DND-41 (cell line): ENCODE results near the gene RAP2B.

Source experiments
- ATAC-seq: fragments of 200-7000 bp; cut with Tn5 transposase; 3 replicates; pipeline ENCODE4 v1.9.1; 2021; ENCODE audit warnings: low read depth; ENCODE audit not compliant: insufficient read depth
- DNase-seq: peaks from one replicate; pipeline ENCODE4 v3.0.0-alpha.2; 2020
- H2AFZ ChIP-seq: 2 replicates; pipeline ENCODE4 v1.6.0; 2012; ENCODE audit warnings: low read depth, low read length
- H3K27ac ChIP-seq: 2 replicates; pipeline ENCODE4 v1.5.1; 2012; ENCODE audit warnings: low read length, inconsistent platforms
- H3K27me3 ChIP-seq: fragments of 200-600 bp; sonication (generic); 2 replicates; pipeline ENCODE4 v1.6.0; 2012; ENCODE audit warnings: low read length, mild to moderate bottlenecking, inconsistent platforms; ENCODE audit not compliant: insufficient read depth, poor library complexity
- H3K36me3 ChIP-seq: 2 replicates; pipeline ENCODE4 v1.5.1; 2012; ENCODE audit warnings: low read length, inconsistent platforms; ENCODE audit not compliant: insufficient read depth
- H3K4me1 ChIP-seq: 2 replicates; pipeline ENCODE4 v1.5.1; 2012; ENCODE audit warnings: mild to moderate bottlenecking, low read length; ENCODE audit not compliant: insufficient read depth
- H3K4me2 ChIP-seq: 2 replicates; pipeline ENCODE4 v1.6.0; 2012; ENCODE audit warnings: mild to moderate bottlenecking, moderate library complexity, low read length, inconsistent platforms; ENCODE audit not compliant: insufficient read depth
- H3K4me3 ChIP-seq, 2 experiments: fragments of 200-600 bp in 1 of 2; shearing (Covaris generic) in 1 of 2; 2 replicates each; pipeline ENCODE4 v1.5.1; 2012 to 2016; ENCODE audit warnings: inconsistent platforms in 2 of 2, low read length in 2 of 2, mild to moderate bottlenecking in 2 of 2, low read depth in 1 of 2, moderate library complexity in 1 of 2
- H3K79me2 ChIP-seq: 2 replicates; pipeline ENCODE4 v1.6.0; 2012; ENCODE audit warnings: low read length, inconsistent platforms; ENCODE audit not compliant: insufficient read depth
- H3K9ac ChIP-seq: 2 replicates; pipeline ENCODE4 v1.6.0; 2012; ENCODE audit warnings: low read depth, mild to moderate bottlenecking, inconsistent platforms, low read length, moderate library complexity
- H3K9me3 ChIP-seq: 2 replicates; pipeline ENCODE4 v1.5.1; 2012; ENCODE audit warnings: low read length, moderate library complexity, mild to moderate bottlenecking, inconsistent platforms; ENCODE audit not compliant: insufficient read depth, severe bottlenecking
- H4K20me1 ChIP-seq: 2 replicates; pipeline ENCODE4 v1.6.0; 2012; ENCODE audit warnings: low read length; ENCODE audit not compliant: insufficient read depth
- EZH2 ChIP-seq: IDR thresholded peaks from 3 replicates; pipeline ENCODE4 v1.6.1; 2012; ENCODE audit warnings: borderline replicate concordance, low read depth, mild to moderate bottlenecking, moderate library complexity, low read length, inconsistent platforms; ENCODE audit not compliant: severe bottlenecking
- TF ChIP-seq, protein P1 (sequence below): IDR thresholded peaks from 2 replicates; pipeline ENCODE4 v1.5.1; 2012; ENCODE audit warnings: borderline replicate concordance, low read length, moderate library complexity, mild to moderate bottlenecking; ENCODE audit not compliant: poor library complexity, severe bottlenecking; ENCODE audit errors: extremely low read depth

RAP2B gene

DNA sequence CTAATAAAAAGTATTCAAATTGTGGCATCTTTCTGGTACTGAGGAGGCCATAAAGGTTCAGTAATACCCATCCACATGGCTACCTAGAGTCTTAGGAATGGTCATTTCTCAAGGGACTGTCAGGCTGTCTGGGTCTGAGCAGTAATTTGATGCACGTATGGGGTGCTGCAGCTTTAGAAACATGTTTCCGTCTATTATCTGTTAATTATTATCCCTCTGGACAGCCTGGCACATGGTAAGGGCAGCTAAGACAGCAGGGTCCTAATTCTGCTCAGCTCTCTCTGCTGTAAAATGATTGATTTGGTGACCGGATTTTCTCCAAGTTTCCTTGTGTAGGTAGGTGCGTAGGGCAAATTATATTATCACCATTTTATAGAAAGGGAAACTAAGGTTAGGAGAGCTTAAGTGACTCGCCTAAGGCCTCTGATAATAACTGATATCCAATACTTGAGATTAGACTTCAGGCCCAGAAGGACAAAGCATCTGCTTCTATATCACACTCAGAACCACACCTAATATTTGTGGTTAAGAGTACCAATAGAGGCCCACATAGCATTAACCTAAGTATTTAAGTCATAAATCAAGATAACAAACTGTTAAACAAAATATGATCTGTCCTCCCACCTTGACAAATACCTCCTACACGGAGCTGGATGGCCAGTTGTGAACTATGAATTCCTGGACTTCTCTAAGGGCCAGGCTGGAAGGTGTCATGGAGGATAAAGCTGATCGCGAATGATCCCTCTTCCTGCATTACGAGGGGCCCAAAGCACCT lies 2.9 kb upstream of the RAP2B start:
- TF ChIP-seq, protein P1, sequence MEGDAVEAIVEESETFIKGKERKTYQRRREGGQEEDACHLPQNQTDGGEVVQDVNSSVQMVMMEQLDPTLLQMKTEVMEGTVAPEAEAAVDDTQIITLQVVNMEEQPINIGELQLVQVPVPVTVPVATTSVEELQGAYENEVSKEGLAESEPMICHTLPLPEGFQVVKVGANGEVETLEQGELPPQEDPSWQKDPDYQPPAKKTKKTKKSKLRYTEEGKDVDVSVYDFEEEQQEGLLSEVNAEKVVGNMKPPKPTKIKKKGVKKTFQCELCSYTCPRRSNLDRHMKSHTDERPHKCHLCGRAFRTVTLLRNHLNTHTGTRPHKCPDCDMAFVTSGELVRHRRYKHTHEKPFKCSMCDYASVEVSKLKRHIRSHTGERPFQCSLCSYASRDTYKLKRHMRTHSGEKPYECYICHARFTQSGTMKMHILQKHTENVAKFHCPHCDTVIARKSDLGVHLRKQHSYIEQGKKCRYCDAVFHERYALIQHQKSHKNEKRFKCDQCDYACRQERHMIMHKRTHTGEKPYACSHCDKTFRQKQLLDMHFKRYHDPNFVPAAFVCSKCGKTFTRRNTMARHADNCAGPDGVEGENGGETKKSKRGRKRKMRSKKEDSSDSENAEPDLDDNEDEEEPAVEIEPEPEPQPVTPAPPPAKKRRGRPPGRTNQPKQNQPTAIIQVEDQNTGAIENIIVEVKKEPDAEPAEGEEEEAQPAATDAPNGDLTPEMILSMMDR, result no peak
- TF ChIP-seq EZH2, result no peak
- ATAC-seq, result no peak
- Histone ChIP-seq H3K27ac (no peak overlapping the region), H4K20me1 (peaks cover 17% of the 10 kb centered on the region; the same call in 1 of the 2 replicates), H3K36me3 (no peaks in the 10 kb centered on the region; the same call in 1 of the 2 replicates), H3K9ac (no peak overlapping the region), H3K79me2 (peaks cover 18% of the 10 kb centered on the region), H3K4me2 (peak overlapping the region; percentile 97; the same call in 1 of the 2 replicates), H3K4me3 (no peak overlapping the region), H3K27me3 (no peaks in the 10 kb centered on the region), H3K9me3 (no peaks in the 10 kb centered on the region), H2AFZ (no peak overlapping the region), H3K4me1 (peaks cover 31% of the 10 kb centered on the region)
- no peak for DNase-seq

DNA sequence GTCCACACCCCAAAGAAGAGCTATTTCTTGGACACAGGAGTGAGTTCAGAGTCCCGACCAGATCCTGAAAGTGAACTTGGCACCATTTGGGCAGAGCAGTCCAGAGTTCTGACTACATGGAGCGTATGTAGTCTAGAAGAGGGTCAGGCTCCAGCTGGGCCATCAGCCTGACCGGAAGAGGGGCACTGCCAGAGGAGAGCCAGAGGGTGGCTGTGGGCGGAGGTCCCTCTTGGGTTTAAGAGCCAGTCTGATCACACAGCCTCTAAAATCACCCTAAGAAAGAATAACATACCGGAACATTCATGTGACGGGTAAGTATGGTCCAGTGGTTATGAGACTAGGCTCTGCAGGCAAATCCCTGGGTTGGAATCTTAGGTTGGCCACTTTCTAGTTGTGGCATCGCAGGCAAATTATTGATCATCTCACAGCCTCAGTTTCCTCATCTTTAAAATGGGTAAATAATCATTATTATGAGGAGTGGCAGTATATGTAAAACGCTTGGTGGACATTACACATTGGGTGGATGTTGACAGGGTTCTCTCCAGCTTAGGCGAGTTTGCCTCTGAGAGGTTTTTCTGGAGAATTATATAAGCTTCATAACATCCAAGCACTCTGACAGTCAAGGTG lies 2.1 kb upstream of the RAP2B start:
- no peak for DNase-seq
- TF ChIP-seq EZH2, result no peak
- TF ChIP-seq, protein P1, result no peak
- Histone ChIP-seq H3K27me3 (no peaks in the 10 kb centered on the region), H2AFZ (peak overlapping the region; percentile 68), H3K4me2 (peak overlapping the region; percentile 97), H3K36me3 (peaks cover 4% of the 10 kb centered on the region; the same call in 1 of the 2 replicates), H3K79me2 (peaks cover 24% of the 10 kb centered on the region), H3K4me1 (peaks cover 39% of the 10 kb centered on the region), H3K9ac (peak overlapping the region; percentile 54), H4K20me1 (peaks cover 23% of the 10 kb centered on the region; the same call in 1 of the 2 replicates), H3K9me3 (no peaks in the 10 kb centered on the region), H3K27ac (peak overlapping the region; percentile 69; the same call in 1 of the 2 replicates), H3K4me3 (peak overlapping the region; percentile 26 to 62; a peak in 3 of 4 replicates)
- ATAC-seq, result no peak

DNA sequence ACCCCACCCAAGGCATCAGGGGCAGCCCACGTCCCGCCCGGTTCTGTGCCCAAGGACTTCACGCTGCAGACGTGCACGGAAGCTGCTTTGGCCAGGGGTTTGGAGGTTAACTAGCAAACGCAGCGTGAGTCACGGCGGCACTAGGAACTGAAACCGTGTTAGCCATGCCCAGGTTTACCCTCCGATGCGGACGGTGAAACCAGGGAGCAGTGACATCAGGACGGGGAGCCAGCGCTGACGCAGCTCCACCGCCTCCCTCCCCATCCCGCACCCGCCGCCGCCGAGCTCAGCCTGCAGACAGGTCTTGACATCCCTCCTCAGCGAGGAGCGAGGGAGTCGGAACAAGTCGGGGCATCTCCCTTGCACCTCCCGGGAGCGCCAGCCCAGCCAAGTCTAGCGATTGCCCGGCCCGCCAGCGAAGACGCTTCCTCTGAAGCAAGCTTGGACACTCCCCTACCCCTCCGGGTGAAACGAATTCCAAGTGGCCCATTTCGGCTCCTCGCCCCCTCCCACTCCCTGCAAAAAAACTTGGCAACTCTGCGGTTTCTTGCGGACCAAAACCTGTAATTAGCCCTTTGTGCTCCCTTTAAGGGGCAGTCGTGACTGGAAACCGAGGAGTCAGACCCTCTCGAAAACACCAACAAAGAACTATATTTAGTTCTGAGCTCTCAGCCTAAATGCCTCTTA lies 1.4 kb upstream of the RAP2B start:
- Histone ChIP-seq H3K27me3 (no peaks in the 10 kb centered on the region), H3K4me3 (peak overlapping the region; percentile 26 to 62), H3K27ac (peak overlapping the region; percentile 69), H4K20me1 (peaks cover 29% of the 10 kb centered on the region; the same call in 1 of the 2 replicates), H2AFZ (peak overlapping the region; percentile 68), H3K4me2 (peak overlapping the region; percentile 97), H3K4me1 (peaks cover 46% of the 10 kb centered on the region), H3K79me2 (peaks cover 28% of the 10 kb centered on the region), H3K9me3 (no peaks in the 10 kb centered on the region), H3K9ac (peak overlapping the region; percentile 54), H3K36me3 (peaks cover 6% of the 10 kb centered on the region; the same call in 1 of the 2 replicates)
- DNase-seq (peak; percentile 63), ATAC-seq (peak; percentile 15)
- no peak for TF ChIP-seq EZH2
- TF ChIP-seq, protein P1, result no peak
